Stimulated activated CD4-positive, alpha-beta T cell treated with anti-CD3 and anti-CD28 coated beads, Interleukin-12 subunit alpha, Interleukin-12 subunit beta, amount 100 ng/mL, for 24 hours (primary cell): Measurements from ENCODE around the gene CSPG4.
"Not testable (repeated sequence)": the region's sequence is repeated elsewhere in the genome, so short reads cannot be mapped to it uniquely, and the experiment has no call there.

Source experiments
- DNase-seq, 2 experiments: peaks; one replicate each; pipeline ENCODE4 v3.0.0-alpha.2; 2020; ENCODE audit warnings: low read depth in 2 of 2

The CSPG4 gene

GRCh38 chr15:75703440-75704262 lies 9.0 kb downstream of the CSPG4 start:
- not testable (repeated sequence) for DNase-seq

GRCh38 chr15:75702436-75702835 lies 10.2 kb downstream of the CSPG4 start:
- no peak for DNase-seq

GRCh38 chr15:75701071-75702003 lies 11.3 kb downstream of the CSPG4 start:
- not testable (repeated sequence) for DNase-seq

GRCh38 chr15:75699961-75700874 lies 12.4 kb downstream of the CSPG4 start:
- DNase-seq: not testable (repeated sequence)

DNA sequence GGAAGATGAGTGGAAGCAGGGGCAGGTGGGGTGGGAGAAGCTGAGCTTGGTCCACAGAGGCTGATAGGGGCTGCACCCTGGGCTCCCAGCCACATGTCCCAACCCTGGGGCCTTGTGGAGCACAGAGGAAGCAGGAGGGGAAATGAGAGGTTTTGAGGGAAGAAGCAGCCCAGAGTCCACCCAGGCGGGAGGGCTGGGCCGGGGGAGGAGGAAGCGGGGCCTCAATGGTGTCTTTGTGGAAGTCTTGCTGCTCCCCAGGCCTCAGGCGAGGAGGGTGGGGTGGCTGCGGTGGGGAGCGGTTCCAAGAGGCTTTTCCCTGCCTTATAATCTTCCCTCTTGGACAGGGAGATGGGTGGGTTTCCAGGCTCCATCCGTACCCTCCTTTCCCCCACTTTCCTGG lies 13.1 kb downstream of the CSPG4 start:
- DNase-seq: not testable (repeated sequence)

DNA sequence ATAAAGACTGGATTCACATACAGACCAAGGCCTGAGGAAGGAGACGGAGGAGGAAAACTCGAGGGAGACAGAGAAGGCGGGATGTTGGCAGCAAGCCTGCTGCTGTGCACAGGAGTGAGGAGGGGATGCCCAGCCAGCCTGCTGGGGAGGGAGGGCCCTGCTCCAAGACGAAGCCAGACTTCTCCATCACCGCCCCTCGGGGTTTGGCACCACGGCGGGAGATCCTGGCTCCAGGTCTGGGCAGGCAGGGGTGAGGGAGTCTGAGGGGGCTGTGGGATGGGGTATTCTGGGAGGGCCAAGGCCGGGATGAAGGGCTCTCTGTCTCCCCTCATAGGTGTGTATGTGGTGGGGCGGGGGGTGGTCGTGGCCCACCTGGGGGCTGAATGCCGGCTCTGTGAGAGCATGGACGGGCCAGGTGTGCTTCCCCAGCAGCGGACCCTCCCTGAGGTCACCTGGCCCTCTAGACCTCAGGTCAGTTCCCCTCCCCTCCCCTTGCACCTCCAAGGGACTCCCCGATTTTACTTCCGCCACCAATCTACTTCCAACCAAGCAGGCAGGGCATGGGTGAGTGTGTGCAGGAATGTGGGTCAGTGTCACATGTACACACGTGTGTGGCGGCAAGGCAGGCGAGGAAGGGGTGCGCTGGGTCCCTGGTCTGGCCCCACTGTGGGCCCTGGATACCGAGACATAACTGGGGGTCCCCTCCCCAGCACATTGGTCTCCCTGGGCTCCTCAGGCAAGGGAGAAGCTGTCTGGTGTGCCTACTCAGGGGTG lies 14.5 kb downstream of the CSPG4 start:
- DNase-seq: not testable (repeated sequence)

DNA sequence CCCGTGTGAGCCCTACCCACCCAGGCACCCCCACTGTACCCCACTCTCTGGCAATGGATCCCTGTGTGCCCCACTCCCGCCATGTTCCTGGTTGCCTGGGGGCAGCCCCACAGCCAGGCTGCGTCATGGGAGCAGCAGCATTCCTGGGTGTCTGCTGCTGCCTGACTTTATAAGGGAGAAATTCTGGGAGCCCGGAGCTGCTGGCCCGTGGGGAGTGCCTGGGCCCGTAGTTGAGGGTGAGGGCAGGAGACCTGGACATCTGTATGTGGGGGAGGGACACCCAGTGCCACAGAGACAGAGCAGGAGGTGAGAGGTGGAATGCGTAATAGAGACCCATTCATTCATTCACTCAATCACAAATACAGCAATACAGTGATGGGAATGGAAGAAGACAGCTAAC lies 15.1 kb downstream of the CSPG4 start:
- no peak for DNase-seq

GRCh38 chr15:75696854-75697259 lies 15.8 kb downstream of the CSPG4 start:
- no peak for DNase-seq

- no peak for DNase-seq
These were observed 16.3 kb downstream of the CSPG4 start for GRCh38 chr15:75696311-75696720.

DNA sequence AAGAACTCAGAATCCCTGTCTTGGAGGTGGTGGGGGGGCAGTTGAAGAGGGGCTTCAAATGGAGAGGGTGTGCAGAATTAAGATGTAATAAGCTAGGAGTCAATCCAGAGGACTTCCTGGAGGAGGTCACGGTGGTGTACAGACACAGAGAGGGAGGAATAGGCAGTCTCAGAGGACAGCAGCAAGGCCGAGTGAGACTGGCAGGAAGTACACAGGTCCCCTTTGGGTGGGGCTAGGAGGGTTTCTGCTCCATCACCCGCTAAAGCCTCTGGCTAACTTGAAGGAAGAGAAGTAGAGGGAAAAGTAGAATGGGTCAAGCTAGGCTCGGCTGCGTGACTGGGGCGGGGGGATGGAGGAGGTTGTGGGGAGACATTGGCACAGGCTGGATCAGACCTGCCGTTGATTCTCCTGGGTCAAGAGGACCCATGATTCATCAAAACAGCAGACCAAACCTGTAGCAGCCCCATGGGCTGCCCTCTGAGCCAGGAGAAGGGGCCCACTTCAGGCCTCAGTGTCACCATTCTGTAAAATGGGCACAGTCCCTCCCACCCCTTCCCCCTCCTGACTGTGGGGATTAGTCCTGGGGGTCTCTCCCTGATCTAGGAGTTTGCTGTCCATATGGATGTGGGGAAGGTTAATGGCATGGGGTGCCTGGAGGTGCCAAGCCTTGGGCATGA lies 16.9 kb downstream of the CSPG4 start:
- DNase-seq: no peak

DNA sequence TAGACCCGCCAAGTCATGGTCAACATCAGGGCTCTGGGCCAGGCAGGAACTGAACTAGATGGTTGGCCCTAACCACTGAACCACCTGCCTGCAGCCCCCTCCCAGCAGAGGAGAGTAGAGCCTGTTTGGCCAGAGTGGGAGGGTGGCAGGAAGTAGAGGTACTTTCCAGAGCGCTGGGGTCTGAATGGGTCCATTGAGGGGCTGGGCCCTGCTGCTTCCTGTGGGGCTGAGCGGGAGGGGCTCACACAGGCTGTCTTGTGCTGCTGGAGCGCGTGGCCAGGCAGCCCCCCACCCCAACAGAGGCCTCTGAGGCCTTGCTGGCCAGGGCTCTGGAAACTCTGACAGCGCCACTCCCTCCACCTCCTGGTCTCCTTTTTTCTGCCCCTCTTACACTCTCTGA lies 17.4 kb downstream of the CSPG4 start:
- DNase-seq: no peak

DNA sequence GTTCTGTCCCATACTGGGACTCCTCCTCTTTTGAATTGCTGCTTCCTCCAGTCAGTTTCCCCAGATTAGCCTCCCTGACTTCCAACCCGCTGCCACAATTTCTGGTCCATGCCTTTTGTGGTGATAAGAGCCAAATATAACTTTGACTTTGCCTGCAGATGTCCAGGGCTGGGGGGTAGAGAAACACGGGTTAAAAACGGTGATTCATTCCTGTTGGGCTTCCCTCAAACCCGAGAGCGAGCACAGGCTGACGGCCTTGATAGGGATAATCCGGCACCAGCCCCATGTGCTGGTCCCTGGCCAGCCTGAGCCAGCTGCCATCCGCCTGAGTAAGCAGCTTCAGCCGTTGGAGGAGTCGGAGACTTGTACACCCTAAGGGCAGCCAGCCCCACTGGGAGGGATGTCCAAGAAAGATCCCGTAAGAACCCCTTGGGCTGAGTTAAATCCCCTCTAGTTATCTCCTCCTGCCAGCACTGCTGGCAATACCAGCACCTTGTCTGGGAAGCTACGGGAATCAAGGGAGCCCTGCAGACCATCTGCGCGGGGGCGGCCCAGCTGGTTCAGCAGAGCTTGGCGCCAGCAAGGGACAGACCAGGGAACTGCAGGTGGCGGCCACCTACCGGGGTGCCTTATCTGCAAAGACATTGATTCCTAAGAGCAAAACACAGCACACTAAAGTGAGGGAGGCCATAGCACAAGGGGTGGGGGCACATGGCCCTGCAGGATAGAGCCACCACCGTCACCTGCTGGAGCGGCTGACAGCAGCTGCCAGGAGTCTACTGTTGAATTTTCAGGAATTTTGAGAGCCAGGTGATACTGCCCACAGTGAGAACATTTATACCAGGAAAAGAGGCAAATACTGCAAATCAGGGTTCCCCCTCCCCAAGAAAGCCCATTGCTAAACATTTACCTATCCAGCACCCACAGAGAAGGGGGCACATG lies 18.1 kb downstream of the CSPG4 start:
- no peak for DNase-seq

DNA sequence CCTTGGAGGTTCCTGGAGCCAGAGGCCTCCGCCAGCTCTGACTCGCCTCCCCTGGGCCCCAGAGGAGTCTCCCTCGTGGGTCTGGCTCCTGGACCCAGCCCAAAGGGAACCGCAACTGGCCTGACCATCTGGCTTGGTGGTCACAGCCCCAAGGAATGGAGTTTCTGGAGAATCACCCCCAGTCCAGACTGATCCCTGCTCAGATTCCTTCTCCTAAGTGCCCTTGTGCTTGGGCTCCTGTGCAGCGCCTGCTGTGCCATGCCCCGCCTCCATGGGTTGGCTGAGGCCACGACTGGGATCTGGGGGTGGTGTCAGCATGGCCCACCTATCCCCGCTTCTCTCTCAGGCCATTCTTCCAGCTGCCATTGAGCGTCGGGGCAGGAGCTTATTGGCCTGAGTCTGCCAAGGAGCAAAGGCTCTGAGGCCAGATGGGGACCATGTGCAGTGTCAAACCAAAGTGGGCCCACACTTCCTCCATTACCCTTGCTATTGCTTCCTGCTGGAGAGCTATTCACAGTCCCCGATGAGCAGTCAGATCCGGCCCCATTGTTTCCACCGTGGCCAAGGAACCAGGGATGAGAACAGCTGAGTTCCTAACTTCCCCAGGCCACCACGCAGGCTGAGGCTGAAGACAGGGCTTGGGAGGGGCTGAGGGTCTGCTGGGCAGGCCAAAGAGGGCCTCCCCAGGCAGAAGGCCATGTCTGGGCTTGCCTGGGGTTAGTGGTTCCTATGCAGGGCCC lies 19.0 kb downstream of the CSPG4 start:
- DNase-seq: no peak

DNA sequence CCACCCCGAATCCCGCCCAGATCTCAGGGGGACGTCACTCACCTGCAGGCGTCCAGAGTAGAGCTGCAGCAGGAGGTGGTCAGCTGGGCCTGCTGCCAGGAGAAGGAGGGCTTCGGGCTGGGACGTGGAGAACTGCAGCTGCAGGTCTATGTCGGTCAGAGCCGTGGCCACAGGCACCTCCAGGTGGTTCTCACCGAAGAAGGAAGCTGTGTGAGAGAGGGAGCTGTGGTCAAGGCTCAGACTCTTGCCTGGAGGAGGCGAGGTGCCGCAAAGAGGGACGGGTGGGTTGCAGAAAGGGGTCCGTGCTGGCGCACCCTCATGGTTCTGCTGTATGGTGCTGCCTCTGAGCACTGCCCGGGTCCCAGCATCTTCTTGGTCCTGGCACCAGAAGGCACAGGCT lies 19.6 kb downstream of the CSPG4 start:
- DNase-seq: not testable (repeated sequence)

- DNase-seq: not testable (repeated sequence)
These were observed 20.3 kb downstream of the CSPG4 start for GRCh38 chr15:75692311-75692710.

- not testable (repeated sequence) for DNase-seq
These were observed 23.2 kb downstream of the CSPG4 start for GRCh38 chr15:75689429-75689828.

GRCh38 chr15:75688831-75689230 lies 23.8 kb downstream of the CSPG4 start:
- DNase-seq: no peak

DNA sequence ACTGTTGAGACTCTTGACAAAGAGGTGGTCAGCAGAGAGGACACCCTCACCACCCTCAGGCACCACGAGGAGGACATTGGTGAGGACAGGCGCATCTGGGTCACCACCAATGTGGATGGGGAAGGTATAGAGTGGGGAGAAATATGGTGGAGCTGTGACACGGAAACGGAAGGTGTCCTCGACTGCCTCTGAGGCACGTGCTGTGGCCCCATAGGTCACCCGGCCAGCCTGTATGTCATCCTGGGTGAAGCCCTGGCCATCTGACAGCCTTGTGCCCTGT lies 24.4 kb downstream of the CSPG4 start:
- no peak for DNase-seq
